AG09309 (cell line): ENCODE results near the gene ST3GAL3.
A peak's percentile ranks its signal among the peaks of the same experiment; 100 is the strongest.

Experiments
- DNase-seq: peaks from one replicate; pipeline ENCODE4 v3.0.0-alpha.2; 2010; ENCODE audit warnings: low read depth
- H3K4me3 ChIP-seq: 2 replicates; pipeline ENCODE4 v1.5.1; 2011; ENCODE audit warnings: mild to moderate bottlenecking, low read depth, low read length, moderate library complexity; ENCODE audit not compliant: control insufficient read depth
- TF ChIP-seq, protein P1 (sequence below): IDR thresholded peaks from 2 replicates; pipeline ENCODE4 v1.5.1; 2011; ENCODE audit warnings: mild to moderate bottlenecking, low read depth, low read length, inconsistent platforms; ENCODE audit not compliant: insufficient read depth, control insufficient read depth; ENCODE audit errors: missing control alignments

Gene ST3GAL3

DNA sequence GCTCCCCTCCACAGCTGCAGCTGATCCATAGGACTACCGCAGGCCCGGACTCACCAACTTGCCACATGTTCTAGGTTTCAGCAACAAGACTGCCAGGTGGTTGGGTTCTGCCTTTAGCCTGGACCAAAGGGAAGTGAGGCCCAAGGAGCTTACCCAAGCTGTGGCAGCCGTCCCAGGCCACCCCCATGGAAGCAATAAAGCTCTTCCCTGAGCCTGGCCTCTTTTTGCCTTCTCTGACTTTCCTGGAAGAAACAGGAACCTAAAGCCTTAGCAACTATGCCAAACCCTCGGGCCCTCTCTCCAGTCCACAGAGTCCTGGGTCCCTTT, 223.6 kb downstream of the ST3GAL3 start:
- no peak overlapping the region for H3K4me3 ChIP-seq
- no peak for DNase-seq
- TF ChIP-seq, protein P1, sequence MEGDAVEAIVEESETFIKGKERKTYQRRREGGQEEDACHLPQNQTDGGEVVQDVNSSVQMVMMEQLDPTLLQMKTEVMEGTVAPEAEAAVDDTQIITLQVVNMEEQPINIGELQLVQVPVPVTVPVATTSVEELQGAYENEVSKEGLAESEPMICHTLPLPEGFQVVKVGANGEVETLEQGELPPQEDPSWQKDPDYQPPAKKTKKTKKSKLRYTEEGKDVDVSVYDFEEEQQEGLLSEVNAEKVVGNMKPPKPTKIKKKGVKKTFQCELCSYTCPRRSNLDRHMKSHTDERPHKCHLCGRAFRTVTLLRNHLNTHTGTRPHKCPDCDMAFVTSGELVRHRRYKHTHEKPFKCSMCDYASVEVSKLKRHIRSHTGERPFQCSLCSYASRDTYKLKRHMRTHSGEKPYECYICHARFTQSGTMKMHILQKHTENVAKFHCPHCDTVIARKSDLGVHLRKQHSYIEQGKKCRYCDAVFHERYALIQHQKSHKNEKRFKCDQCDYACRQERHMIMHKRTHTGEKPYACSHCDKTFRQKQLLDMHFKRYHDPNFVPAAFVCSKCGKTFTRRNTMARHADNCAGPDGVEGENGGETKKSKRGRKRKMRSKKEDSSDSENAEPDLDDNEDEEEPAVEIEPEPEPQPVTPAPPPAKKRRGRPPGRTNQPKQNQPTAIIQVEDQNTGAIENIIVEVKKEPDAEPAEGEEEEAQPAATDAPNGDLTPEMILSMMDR, result no peak

DNA sequence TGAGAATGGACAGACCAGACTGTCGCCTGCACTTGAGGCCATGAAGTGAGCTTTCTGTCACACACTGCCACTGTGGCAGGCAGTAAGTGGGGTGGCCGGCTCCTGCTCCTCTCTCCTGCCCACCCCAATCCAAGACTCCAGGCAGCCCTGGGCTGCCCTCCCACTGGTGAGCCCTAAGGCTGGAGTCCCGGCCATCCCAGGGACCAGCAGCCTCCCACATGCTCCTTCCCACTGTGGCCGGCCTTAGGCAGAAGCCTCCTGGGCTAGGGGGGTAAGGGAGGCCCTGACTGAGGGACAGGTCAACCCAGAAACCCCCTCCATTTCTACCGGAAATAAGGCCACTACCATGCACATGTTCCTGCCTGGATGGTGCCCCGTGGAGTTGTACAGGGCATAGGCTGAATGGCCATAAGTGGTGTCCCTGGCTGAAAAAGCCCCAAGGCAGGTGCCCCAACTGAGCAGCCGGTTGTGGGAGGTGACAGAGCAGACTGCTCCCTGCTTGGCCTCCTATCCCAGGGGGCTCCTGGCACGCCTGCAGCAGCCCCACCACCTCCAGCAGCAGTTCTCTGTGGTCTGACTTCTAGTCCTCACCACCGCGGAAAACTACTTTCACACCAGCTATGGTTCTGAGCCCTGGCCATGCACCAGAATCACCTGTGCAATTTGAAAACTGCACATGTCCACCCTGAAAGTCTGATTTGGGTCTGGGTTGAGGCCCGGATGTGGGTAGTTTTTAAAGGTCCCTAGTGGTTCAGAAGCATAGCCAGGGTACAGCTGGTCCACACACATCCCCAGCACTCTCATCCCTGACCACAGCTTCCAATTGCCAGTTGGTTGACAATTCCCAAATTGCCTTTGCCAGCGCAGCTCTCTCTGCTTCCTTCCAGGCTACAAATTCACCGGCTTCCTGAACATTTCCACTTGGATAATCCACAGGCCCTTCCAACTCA, 224.7 kb downstream of the ST3GAL3 start:
- H3K4me3 ChIP-seq, result no peak overlapping the region
- no peak for DNase-seq
- TF ChIP-seq, protein P1, result no peak

DNA sequence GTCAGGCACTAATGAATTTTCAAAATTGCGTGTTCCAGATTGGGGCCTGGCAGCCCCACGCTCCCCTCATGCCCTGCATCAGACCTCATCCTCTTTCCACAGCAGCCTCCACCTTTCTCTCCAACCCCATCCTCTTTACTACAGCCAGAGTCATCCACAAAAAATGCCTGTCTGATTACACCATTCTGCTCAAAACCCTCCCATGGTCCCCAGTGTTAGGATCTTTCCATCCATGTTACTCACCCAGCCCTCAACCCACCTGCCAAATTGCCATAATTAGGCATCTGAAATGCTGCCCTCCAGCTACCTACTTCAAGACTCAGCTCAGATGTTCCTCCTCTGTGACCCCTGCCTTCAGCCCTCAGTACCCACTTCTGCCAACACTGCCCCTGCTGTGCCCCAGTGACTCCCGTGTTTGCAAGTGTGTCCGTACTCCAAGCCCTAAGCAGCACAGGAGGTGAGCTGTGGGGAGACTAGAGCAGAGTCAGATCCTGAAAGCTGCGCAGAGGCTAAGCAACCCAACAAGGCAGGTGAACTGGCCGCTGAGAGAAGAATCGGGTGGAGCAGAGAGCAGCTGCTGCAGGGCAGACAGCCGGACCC, 225.6 kb downstream of the ST3GAL3 start:
- TF ChIP-seq, protein P1, result no peak
- no peak for DNase-seq
- peak overlapping the region; percentile 43 for H3K4me3 ChIP-seq

DNA sequence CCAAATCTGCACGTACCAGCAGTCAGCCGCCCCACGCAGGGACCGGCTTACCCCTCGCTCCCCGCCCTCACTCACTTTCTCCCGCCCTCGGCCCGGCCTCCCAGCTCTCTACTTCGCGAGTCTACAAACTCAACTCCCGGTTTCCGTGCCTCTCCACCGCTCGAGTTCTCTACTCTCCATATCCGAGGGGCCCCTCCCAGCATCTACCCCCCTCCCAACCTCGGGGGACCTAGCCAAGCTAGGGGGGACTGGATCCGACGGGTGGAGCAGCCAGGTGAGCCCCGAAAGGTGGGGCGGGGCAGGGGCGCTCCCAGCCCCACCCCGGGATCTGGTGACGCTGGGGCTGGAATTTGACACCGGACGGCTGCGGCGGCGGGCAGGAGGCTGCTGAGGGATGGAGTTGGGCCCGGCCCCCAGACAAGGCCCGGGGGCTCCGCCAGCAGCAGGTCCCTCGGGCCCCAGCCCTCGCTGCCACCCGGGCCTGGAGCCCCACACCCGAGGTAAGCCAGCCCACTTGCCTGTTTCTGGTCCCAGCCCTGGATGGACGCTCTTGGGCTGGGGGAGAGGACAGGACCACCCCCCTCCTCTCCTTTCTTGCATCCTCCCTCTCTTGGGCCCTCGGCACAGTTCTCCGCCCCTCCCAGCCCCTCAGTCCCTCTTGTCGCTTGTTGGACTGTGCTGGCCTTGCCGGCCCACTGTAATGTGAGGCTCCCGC, 226.2 kb downstream of the ST3GAL3 start, which contains the start of gene ARTN:
TSS of gene ARTN (plus strand) at position 416 of the 715 bp plus-strand sequence. CDS start 1,856 bp downstream, outside the sequence.
- DNase-seq, result no peak
- TF ChIP-seq, protein P1, result no peak
- H3K4me3 ChIP-seq, result peak within 1 kb of the TSS; percentile 43

DNA sequence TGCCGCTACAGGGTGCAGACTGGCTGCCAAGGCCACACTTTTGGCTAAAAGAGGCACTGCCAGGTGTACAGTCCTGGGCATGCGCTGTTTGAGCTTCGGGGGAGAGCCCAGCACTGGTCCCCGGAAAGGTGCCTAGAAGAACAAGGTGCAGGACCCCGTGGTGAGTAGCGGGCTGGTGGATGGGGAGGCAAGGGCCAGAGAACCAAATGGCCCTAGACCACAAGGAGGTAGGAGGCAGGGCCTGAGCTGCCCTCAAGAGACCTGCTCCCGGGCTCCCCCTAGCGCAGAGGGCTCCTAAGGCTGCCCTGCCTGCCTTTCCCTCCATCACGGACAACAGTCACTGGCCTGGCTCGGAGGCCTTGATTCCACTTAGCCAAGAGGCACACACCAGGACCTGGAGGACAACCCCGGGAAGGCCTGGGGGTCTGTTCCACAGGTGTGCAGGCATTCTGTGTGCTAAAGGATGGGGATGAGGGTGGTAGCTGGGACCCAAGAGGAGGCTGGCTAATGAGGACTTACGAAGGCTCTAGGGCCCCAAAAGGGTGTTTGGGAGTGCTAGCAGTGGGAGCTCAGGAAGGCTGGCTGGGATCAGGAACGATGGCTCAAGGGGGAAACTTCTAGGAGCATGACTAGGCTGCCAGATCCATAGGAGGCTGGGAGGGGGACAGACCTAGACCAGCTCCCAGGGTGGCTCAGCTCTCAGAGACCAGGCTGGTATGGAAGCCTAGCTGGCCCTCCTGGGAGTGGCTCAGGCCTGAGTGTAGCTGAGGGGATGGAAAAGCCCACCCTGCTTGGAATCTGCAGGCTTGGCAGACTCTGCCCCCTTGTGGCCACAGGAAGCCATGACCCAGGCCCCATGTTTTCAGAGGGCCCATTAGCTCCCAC, 227.0 kb downstream of the ST3GAL3 start:
- no peak for DNase-seq
- TF ChIP-seq, protein P1, result peak; percentile 97
- no peak overlapping the region for H3K4me3 ChIP-seq

DNA sequence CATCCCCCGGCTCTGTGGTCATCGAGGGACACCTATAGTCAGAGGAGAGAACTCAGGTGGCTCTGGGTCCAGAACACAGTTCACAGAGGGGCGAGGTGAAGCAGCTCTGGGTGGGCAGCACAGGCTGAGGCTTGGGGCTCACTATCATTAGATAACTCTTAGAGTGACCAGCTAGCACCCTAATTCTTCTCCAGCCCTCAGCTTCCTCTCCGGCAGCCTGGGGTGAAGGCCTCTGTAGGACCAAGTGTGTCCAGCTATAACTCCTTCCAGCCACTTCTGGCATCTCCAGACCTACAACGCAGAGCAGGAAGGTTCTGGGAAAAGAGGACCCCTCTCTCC, 227.6 kb downstream of the ST3GAL3 start:
- no peak for DNase-seq
- TF ChIP-seq, protein P1, result no peak
- H3K4me3 ChIP-seq, result no peak overlapping the region
